Suprapubic skin (tissue), 3 donors: Measurements from ENCODE around the gene ZMYM3.

Experiments used
- CTCF ChIP-seq, 2 donors: fragments of 200-600 bp in 1 of 2; fragments of 450-650 bp in 1 of 2; sonication (generic) in 1 of 2; IDR thresholded peaks; one replicate each; pipeline ENCODE4 v1.5.1; 2016 to 2019; ENCODE audit warnings: antibody characterized with exemption in 2 of 2, mild to moderate bottlenecking in 1 of 2, moderate library complexity in 1 of 2
- POLR2A ChIP-seq, 2 donors: fragments of 450-650 bp; IDR thresholded peaks; one replicate each; pipeline ENCODE4 v1.6.1; 2017; ENCODE audit warnings: antibody characterized with exemption in 2 of 2, mild to moderate bottlenecking in 2 of 2, moderate library complexity in 2 of 2

GRCh38 chrX:71239781-71240180, 14.2 kb downstream of the ZMYM3 start:
- no peak for TF ChIP-seq CTCF (IDR thresholded peaks at IDR 0.05)
- no peak for TF ChIP-seq POLR2A (IDR thresholded peaks at IDR 0.05)
